ENCODE measurements around the gene SLC12A2. TPM values are rescaled to one million over a fixed set of nuclear protein-coding genes. Genes with fewer than 3 reads are reported as not detected.

SLC12A2 gene
- total RNA-seq, 1 experiment from 2014 or later: 41.2 TPM

DNA sequence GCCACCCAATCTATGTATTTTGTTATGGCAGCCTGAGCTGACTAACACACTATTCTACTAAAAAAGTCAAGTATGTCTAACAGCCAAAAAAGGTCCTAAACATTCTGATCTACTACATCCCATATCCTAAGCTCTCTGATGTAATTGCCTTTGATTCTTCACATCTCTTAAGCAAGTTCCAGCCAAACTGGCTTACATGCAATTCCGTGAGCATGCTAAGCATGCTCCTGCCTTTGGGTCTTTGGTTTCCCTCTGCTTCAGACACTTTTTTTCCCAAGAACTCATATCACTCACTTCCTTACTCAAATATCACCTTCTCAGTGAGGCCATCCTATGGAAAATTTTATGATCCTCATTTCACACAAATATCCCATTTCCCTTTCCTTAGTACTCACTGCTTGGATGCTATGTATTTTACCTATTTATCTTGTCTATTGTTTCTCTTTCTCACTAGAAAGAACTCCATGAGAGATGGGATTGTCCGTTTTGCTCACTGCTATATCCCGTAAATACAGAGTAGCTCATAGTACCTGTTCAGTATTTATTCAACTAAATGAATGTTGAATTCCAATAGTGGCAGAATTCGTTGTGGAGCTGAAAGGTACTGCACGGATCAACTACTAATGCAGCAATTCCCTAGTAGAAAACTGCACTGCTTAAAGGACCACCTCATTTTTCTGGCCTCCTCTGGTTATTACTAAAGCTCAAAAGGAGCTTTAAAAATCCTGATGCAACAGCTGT is 2.3 kb upstream of the SLC12A2 start:
- Histone ChIP-seq H3K4me2 (ENCODE audit: low read length) (peak overlapping the region; percentile 92), H3K9me2 (ENCODE audit: insufficient read depth) (no peaks in the 10 kb centered on the region), H3K27me3 (ENCODE audit: insufficient read depth, low read length) (no peaks in the 10 kb centered on the region), H4K20me1 (ENCODE audit: insufficient read depth) (peaks cover 5% of the 10 kb centered on the region; the same call in 1 of the 2 replicates), H3K9ac (ENCODE audit: low read length) (peak overlapping the region; percentile 87), H3K4me3 (replicated peaks in 1 of 2; ENCODE audit: low read depth in 1 of 2, low read length in 2 of 2) (peak overlapping the region; percentile 70 to 75), H2AFZ (ENCODE audit: low read depth, low read length, poor library complexity, severe bottlenecking) (no peak overlapping the region), H3K4me1 (ENCODE audit: control insufficient read depth in 1 of 2, insufficient read depth in 2 of 2, low read length in 2 of 2) (peaks cover 14 to 25% of the 10 kb centered on the region in 2 experiments; a peak in 3 of 4 replicates), H3K9me3 (ENCODE audit: control insufficient read depth in 1 of 2, insufficient read depth in 1 of 2, low read depth in 1 of 2, low read length in 2 of 2) (no peaks in the 10 kb centered on the region), H3K79me2 (ENCODE audit: insufficient read depth, low read length) (peaks cover 76% of the 10 kb centered on the region), H3K27ac (ENCODE audit: low read depth, low read length) (peak overlapping the region; percentile 97; the same call in 1 of the 2 replicates), H3K36me3 (ENCODE audit: control insufficient read depth in 1 of 2, insufficient read depth in 2 of 2, low read length in 2 of 2) (no peaks in the 10 kb centered on the region)
- TF ChIP-seq CTCF (IDR thresholded peaks at IDR 0.05 in 2 of 3, conservative IDR thresholded peaks at IDR 0.05 in 1 of 3; ENCODE audit: borderline replicate concordance in 1 of 3, insufficient read depth in 1 of 3, low read depth in 2 of 3, low read length in 2 of 3) (peak in 2 of 3 experiments; percentile 29 to 41; a peak in 4 of 6 replicates), FOSL1 (IDR thresholded peaks at IDR 0.05; ENCODE audit: low read depth) (no peak), ZFX (IDR thresholded peaks at IDR 0.05) (no peak), SP1 (IDR thresholded peaks at IDR 0.05; ENCODE audit: low read depth) (no peak), RAD21 (IDR thresholded peaks at IDR 0.05; ENCODE audit: low read depth) (0 out of 2 replicates have a peak, but pooled peaks have one; percentile 7)
- TF ChIP-seq, protein P1, sequence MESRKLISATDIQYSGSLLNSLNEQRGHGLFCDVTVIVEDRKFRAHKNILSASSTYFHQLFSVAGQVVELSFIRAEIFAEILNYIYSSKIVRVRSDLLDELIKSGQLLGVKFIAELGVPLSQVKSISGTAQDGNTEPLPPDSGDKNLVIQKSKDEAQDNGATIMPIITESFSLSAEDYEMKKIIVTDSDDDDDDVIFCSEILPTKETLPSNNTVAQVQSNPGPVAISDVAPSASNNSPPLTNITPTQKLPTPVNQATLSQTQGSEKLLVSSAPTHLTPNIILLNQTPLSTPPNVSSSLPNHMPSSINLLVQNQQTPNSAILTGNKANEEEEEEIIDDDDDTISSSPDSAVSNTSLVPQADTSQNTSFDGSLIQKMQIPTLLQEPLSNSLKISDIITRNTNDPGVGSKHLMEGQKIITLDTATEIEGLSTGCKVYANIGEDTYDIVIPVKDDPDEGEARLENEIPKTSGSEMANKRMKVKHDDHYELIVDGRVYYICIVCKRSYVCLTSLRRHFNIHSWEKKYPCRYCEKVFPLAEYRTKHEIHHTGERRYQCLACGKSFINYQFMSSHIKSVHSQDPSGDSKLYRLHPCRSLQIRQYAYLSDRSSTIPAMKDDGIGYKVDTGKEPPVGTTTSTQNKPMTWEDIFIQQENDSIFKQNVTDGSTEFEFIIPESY (IDR thresholded peaks at IDR 0.05; ENCODE audit: extremely low read depth, insufficient replicate concordance, low read length): no peak
- intact Hi-C loops (cut with micrococcal nuclease): loop anchor here (5.0 kb wide), 1 partner anchor 324 kb away; no protein-coding TSS in a partner anchor
- ChIA-PET RAD21 (ENCODE audit: low non-redundant PET in 1 of 2, low total read pairs in 2 of 2, uncharacterized antibody in 2 of 2, unreplicated experiment in 2 of 2) (interaction anchor here in 1 of 2 experiments (0.6 kb wide), 1 partner anchor 323 kb away, joined by 3 read pairs; no protein-coding TSS in a partner anchor), POLR2A (interaction anchor here (1.7 kb wide), 1 partner anchor 40 kb away, joined by 4 read pairs; no protein-coding TSS in a partner anchor), CTCF (interaction anchor here (0.7 to 2.2 kb wide), 3 partner anchors 17 to 324 kb away, joined by 3 to 15 read pairs (median 3); no protein-coding TSS in a partner anchor)
- ATAC-seq: peak; percentile 13; the same call in 1 of the 2 replicates
- BruUV-seq (replicated peaks): no TSS peak
- peak; percentile 24 for DNase-seq (ENCODE audit: low read depth, low spot score)

Data from HCT116 (cell line).